ENCODE measurements around the gene NRP1. TPM values are rescaled to one million over a fixed set of nuclear protein-coding genes. Genes with fewer than 3 reads are reported as not detected.

Gene NRP1
- polyA plus RNA-seq, 2 donors: 2.6 to 4.6 TPM

GRCh38 chr10:33157103-33157502 is 177.4 kb downstream of the NRP1 start:
- H3K36me3 ChIP-seq (ENCODE audit: control insufficient read depth in 2 of 2, insufficient read depth in 2 of 2, low read length in 1 of 2): no peaks in the 10 kb centered on the region
- no peaks in the 10 kb centered on the region for H3K27me3 ChIP-seq (ENCODE audit: control insufficient read depth in 1 of 2, insufficient read depth in 2 of 2, low read length in 2 of 2)
- no peaks in the 10 kb centered on the region for H3K9me3 ChIP-seq (ENCODE audit: control insufficient read depth in 2 of 2, insufficient read depth in 1 of 2, low read depth in 1 of 2, low read length in 1 of 2)
- no peak overlapping the region for H3K27ac ChIP-seq (ENCODE audit: low read depth in 2 of 2, low read length in 1 of 2)
- H3K4me1 ChIP-seq (ENCODE audit: control insufficient read depth in 2 of 2, insufficient read depth in 2 of 2, low read length in 1 of 2): no peaks in the 10 kb centered on the region
- H3K4me3 ChIP-seq (ENCODE audit: low read depth in 1 of 2, low read length in 2 of 2): no peak overlapping the region
- WGBS, 2 donors: 85 to 86% methylated on average over 4 of the region's 4 CpGs

- Histone ChIP-seq H3K36me3 (ENCODE audit: control insufficient read depth in 2 of 2, insufficient read depth in 2 of 2, low read length in 1 of 2) (no peaks in the 10 kb centered on the region), H3K9me3 (ENCODE audit: control insufficient read depth in 2 of 2, insufficient read depth in 1 of 2, low read depth in 1 of 2, low read length in 1 of 2) (no peaks in the 10 kb centered on the region), H3K27me3 (ENCODE audit: control insufficient read depth in 1 of 2, insufficient read depth in 2 of 2, low read length in 2 of 2) (no peaks in the 10 kb centered on the region), H3K4me1 (ENCODE audit: control insufficient read depth in 2 of 2, insufficient read depth in 2 of 2, low read length in 1 of 2) (no peaks in the 10 kb centered on the region), H3K27ac (ENCODE audit: low read depth in 2 of 2, low read length in 1 of 2) (no peak overlapping the region), H3K4me3 (ENCODE audit: low read depth in 1 of 2, low read length in 2 of 2) (no peak overlapping the region)
- 41 to 49% methylated on average over 10 of the region's 10 CpGs for WGBS, 2 donors
Observed at GRCh38 chr10:33155720-33156638, 178.5 kb downstream of the NRP1 start.

GRCh38 chr10:33154590-33154989 is 179.9 kb downstream of the NRP1 start:
- H3K27ac ChIP-seq (ENCODE audit: low read depth in 2 of 2, low read length in 1 of 2): no peak overlapping the region

GRCh38 chr10:33153968-33154327 is 180.5 kb downstream of the NRP1 start:
- H3K36me3 ChIP-seq (ENCODE audit: control insufficient read depth in 2 of 2, insufficient read depth in 2 of 2, low read length in 1 of 2): no peaks in the 10 kb centered on the region
- no peak overlapping the region for H3K4me3 ChIP-seq (ENCODE audit: low read depth in 1 of 2, low read length in 2 of 2)
- no peaks in the 10 kb centered on the region for H3K9me3 ChIP-seq (ENCODE audit: control insufficient read depth in 2 of 2, insufficient read depth in 1 of 2, low read depth in 1 of 2, low read length in 1 of 2)
- no peak overlapping the region for H3K27ac ChIP-seq (ENCODE audit: low read depth in 2 of 2, low read length in 1 of 2)
- peaks cover 0 to 3% of the 10 kb centered on the region in 2 donors for H3K27me3 ChIP-seq (ENCODE audit: control insufficient read depth in 1 of 2, insufficient read depth in 2 of 2, low read length in 2 of 2)
- no peaks in the 10 kb centered on the region for H3K4me1 ChIP-seq (ENCODE audit: control insufficient read depth in 2 of 2, insufficient read depth in 2 of 2, low read length in 1 of 2)
- 70 to 76% methylated on average over 3 of the region's 3 CpGs for WGBS, 2 donors

More at GRCh38 chr10:33154590-33154989, 179.9 kb downstream of the NRP1 start:
- Histone ChIP-seq H3K36me3 (ENCODE audit: control insufficient read depth in 2 of 2, insufficient read depth in 2 of 2, low read length in 1 of 2) (no peaks in the 10 kb centered on the region), H3K9me3 (ENCODE audit: control insufficient read depth in 2 of 2, insufficient read depth in 1 of 2, low read depth in 1 of 2, low read length in 1 of 2) (no peaks in the 10 kb centered on the region), H3K4me3 (ENCODE audit: low read depth in 1 of 2, low read length in 2 of 2) (no peak overlapping the region), H3K4me1 (ENCODE audit: control insufficient read depth in 2 of 2, insufficient read depth in 2 of 2, low read length in 1 of 2) (no peaks in the 10 kb centered on the region), H3K27me3 (ENCODE audit: control insufficient read depth in 1 of 2, insufficient read depth in 2 of 2, low read length in 2 of 2) (peaks cover 0 to 3% of the 10 kb centered on the region in 2 donors)
- WGBS, 2 donors: 84 to 86% methylated on average over 5 of the region's 5 CpGs

GRCh38 chr10:33153251-33153967 is 181.1 kb downstream of the NRP1 start:
- no peak overlapping the region for H3K27ac ChIP-seq (ENCODE audit: low read depth in 2 of 2, low read length in 1 of 2)
- 82% methylated on average over 8 of the region's 8 CpGs for WGBS, 2 donors
- H3K4me1 ChIP-seq (ENCODE audit: control insufficient read depth in 2 of 2, insufficient read depth in 2 of 2, low read length in 1 of 2): no peaks in the 10 kb centered on the region
- H3K4me3 ChIP-seq (ENCODE audit: low read depth in 1 of 2, low read length in 2 of 2): no peak overlapping the region
- H3K9me3 ChIP-seq (ENCODE audit: control insufficient read depth in 2 of 2, insufficient read depth in 1 of 2, low read depth in 1 of 2, low read length in 1 of 2): no peaks in the 10 kb centered on the region
- peaks cover 0 to 3% of the 10 kb centered on the region in 2 donors for H3K27me3 ChIP-seq (ENCODE audit: control insufficient read depth in 1 of 2, insufficient read depth in 2 of 2, low read length in 2 of 2)
- no peaks in the 10 kb centered on the region for H3K36me3 ChIP-seq (ENCODE audit: control insufficient read depth in 2 of 2, insufficient read depth in 2 of 2, low read length in 1 of 2)

- Histone ChIP-seq H3K36me3 (ENCODE audit: control insufficient read depth in 2 of 2, insufficient read depth in 2 of 2, low read length in 1 of 2) (no peaks in the 10 kb centered on the region), H3K4me1 (ENCODE audit: control insufficient read depth in 2 of 2, insufficient read depth in 2 of 2, low read length in 1 of 2) (no peaks in the 10 kb centered on the region), H3K9me3 (ENCODE audit: control insufficient read depth in 2 of 2, insufficient read depth in 1 of 2, low read depth in 1 of 2, low read length in 1 of 2) (no peaks in the 10 kb centered on the region), H3K27me3 (ENCODE audit: control insufficient read depth in 1 of 2, insufficient read depth in 2 of 2, low read length in 2 of 2) (peaks cover 0 to 3% of the 10 kb centered on the region in 2 donors), H3K27ac (ENCODE audit: low read depth in 2 of 2, low read length in 1 of 2) (no peak overlapping the region), H3K4me3 (ENCODE audit: low read depth in 1 of 2, low read length in 2 of 2) (no peak overlapping the region)
- WGBS, 2 donors: 95% methylated on average over 4 of the region's 4 CpGs
Observed at GRCh38 chr10:33152750-33153149, 181.7 kb downstream of the NRP1 start.

GRCh38 chr10:33152146-33152545 is 182.3 kb downstream of the NRP1 start:
- WGBS, 2 donors: 86% methylated on average over 7 of the region's 7 CpGs

GRCh38 chr10:33151344-33151864 is 183.1 kb downstream of the NRP1 start:
- Histone ChIP-seq H3K9me3 (ENCODE audit: control insufficient read depth in 2 of 2, insufficient read depth in 1 of 2, low read depth in 1 of 2, low read length in 1 of 2) (no peaks in the 10 kb centered on the region), H3K4me3 (ENCODE audit: low read depth in 1 of 2, low read length in 2 of 2) (no peak overlapping the region), H3K36me3 (ENCODE audit: control insufficient read depth in 2 of 2, insufficient read depth in 2 of 2, low read length in 1 of 2) (no peaks in the 10 kb centered on the region), H3K27me3 (ENCODE audit: control insufficient read depth in 1 of 2, insufficient read depth in 2 of 2, low read length in 2 of 2) (peaks cover 0 to 3% of the 10 kb centered on the region in 2 donors), H3K4me1 (ENCODE audit: control insufficient read depth in 2 of 2, insufficient read depth in 2 of 2, low read length in 1 of 2) (no peaks in the 10 kb centered on the region), H3K27ac (ENCODE audit: low read depth in 2 of 2, low read length in 1 of 2) (no peak overlapping the region)
- 92 to 95% methylated on average over 3 of the region's 3 CpGs for WGBS, 2 donors

More at GRCh38 chr10:33152146-33152545, 182.3 kb downstream of the NRP1 start:
- Histone ChIP-seq H3K27me3 (ENCODE audit: control insufficient read depth in 1 of 2, insufficient read depth in 2 of 2, low read length in 2 of 2) (peaks cover 0 to 3% of the 10 kb centered on the region in 2 donors), H3K4me1 (ENCODE audit: control insufficient read depth in 2 of 2, insufficient read depth in 2 of 2, low read length in 1 of 2) (no peaks in the 10 kb centered on the region), H3K9me3 (ENCODE audit: control insufficient read depth in 2 of 2, insufficient read depth in 1 of 2, low read depth in 1 of 2, low read length in 1 of 2) (no peaks in the 10 kb centered on the region), H3K27ac (ENCODE audit: low read depth in 2 of 2, low read length in 1 of 2) (no peak overlapping the region), H3K4me3 (ENCODE audit: low read depth in 1 of 2, low read length in 2 of 2) (no peak overlapping the region), H3K36me3 (ENCODE audit: control insufficient read depth in 2 of 2, insufficient read depth in 2 of 2, low read length in 1 of 2) (no peaks in the 10 kb centered on the region)

GRCh38 chr10:33150889-33151288 is 183.6 kb downstream of the NRP1 start:
- Histone ChIP-seq H3K36me3 (ENCODE audit: control insufficient read depth in 2 of 2, insufficient read depth in 2 of 2, low read length in 1 of 2) (no peaks in the 10 kb centered on the region), H3K9me3 (ENCODE audit: control insufficient read depth in 2 of 2, insufficient read depth in 1 of 2, low read depth in 1 of 2, low read length in 1 of 2) (no peaks in the 10 kb centered on the region), H3K4me3 (ENCODE audit: low read depth in 1 of 2, low read length in 2 of 2) (no peak overlapping the region), H3K27me3 (ENCODE audit: control insufficient read depth in 1 of 2, insufficient read depth in 2 of 2, low read length in 2 of 2) (peaks cover 0 to 3% of the 10 kb centered on the region in 2 donors), H3K4me1 (ENCODE audit: control insufficient read depth in 2 of 2, insufficient read depth in 2 of 2, low read length in 1 of 2) (no peaks in the 10 kb centered on the region), H3K27ac (ENCODE audit: low read depth in 2 of 2, low read length in 1 of 2) (no peak overlapping the region)
- WGBS, 2 donors: 88 to 94% methylated on average over 1 of the region's 1 CpG

Data from esophagus (tissue), 2 donors.